Measurements from ENCODE around the gene GRB7.

The GRB7 gene

DNA sequence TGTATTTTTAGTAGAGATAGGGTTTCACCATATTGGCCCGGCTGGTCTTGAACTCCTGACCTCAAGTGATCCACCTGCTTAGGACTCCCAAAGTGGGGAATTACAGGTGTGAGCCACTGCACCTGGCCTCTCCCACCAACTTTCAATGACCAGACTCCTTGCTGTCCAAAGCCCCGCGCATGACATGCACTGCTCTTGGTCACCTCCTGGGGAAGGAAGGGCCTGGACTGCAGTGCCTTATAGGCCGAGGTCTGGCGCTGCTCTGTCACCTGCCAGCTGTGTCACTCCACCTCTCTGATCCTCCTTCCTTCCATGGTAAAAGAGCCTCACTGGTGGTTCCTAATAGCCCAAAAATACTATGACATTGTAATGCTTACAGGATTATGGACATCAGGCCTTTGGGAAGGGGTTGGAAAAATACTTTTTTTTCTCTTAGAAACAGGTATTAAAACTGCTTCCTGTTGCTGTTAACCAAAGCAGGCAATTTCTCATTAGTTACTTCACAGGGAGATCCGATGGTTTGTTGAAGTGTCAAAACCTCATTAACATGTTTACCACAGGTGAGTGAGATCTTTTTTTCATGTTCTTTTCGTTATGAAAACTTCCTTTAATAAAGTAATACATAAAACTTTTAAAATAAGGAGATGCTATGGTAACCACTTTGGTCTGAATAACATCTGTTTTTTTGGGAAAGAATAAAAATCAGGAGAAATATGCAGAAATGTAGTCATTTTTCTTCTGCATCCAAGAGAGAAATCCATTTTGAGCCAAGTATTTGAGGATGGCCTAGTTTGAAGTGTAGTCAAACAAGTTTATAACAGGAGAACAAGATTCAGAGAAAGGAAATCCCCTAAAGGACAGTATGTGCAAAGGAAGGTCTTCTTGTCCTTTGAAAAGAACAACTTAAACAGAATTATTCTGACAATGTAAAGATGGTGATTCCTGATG lies 35.5 kb downstream of the GRB7 start:
- DNase-seq (ENCODE audit: low read depth) = no peak

- DNase-seq (ENCODE audit: low read depth) = no peak
These were observed 36.3 kb downstream of the GRB7 start for GRCh38 chr17:39774047-39774446.

GRCh38 chr17:39775031-39775430 lies 37.3 kb downstream of the GRB7 start:
- no peak for DNase-seq (ENCODE audit: low read depth)

- no peak for DNase-seq (ENCODE audit: low read depth)
These were observed 38.5 kb downstream of the GRB7 start for GRCh38 chr17:39776252-39776651.

DNA sequence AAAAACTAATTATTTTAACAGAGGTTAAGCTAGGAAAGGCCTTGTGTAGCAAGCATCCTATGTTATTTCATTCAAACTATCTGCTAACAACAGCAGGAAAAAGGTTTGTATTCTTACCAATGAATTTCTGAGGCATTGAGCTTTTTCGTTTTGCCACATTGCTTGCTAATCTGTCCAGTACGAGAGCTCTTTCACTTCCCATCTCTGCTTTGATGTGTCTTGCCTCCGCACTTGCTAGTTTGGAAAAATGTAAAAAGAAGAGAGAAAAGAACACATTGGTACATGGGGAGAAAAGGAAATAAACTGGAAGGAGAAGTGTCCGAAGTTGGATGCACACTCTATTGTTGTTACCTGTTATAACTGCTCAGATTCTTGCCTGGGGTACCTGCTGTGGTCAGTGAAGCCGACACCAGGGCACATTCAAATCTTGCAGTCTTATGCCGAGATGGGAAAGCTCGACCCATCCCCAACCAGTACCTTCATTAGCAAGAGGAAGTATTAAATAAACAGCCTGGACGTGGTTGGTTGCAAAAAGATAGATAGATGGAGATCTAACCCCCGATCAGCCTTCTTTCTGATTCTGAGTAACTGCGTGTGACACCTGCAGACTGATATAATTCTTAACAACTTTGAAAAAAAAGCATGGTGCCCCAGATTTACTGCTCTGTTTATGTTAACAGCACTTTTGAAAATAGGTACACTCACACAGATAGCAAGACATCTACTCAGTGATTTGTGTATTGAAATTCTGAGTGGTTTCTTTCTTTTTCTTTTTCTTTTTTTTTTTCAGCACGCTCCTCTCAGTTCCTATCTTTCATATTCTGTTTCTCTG lies 40.0 kb downstream of the GRB7 start:
- DNase-seq (ENCODE audit: low read depth) = no peak

- no peak for DNase-seq (ENCODE audit: low read depth)
These were observed 43.5 kb downstream of the GRB7 start for GRCh38 chr17:39781031-39781860.

GRCh38 chr17:39781861-39782213 lies 44.1 kb downstream of the GRB7 start:
- no peak for DNase-seq (ENCODE audit: low read depth)

DNA sequence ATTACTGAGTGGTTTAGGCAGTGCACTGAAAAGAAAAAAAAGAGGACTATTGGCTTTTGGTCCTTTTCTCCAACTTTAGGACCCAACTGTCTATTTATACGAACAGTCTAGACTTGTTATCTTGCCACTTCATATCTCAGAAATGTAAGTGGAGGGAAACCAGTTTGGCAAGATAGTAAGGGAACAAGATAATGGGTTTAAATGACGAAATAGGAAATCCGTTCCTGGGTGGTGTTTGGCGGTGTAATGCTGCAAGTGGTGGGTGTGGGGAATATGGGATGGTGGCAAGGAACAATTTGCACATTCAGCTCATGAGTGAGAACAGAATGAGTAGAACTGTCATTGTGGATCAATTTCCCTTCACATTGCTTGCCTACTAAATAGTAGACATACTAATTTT lies 44.7 kb downstream of the GRB7 start:
- no peak for DNase-seq (ENCODE audit: low read depth)

DNA sequence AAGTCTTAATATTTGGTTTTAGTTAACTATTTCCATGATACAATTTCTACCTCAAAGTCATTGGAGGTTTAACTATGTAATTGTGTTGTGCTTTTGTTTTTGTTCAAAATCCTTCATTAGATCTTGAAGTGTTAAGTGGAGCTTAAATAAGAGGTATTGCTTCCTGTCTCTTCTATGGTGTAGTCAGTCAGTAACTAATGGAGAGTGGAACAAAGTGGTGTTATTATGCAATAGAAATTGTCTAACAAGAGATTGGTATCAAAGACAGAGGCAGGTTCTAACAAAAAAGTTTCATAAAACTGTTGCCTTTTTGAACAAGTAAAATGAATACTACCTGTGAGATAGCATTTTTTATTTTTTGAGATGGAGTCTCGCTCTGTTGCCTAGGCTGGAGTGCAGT lies 45.2 kb downstream of the GRB7 start:
- no peak for DNase-seq (ENCODE audit: low read depth)

GRCh38 chr17:39787041-39787440 lies 49.3 kb downstream of the GRB7 start:
- no peak for DNase-seq (ENCODE audit: low read depth)

DNA sequence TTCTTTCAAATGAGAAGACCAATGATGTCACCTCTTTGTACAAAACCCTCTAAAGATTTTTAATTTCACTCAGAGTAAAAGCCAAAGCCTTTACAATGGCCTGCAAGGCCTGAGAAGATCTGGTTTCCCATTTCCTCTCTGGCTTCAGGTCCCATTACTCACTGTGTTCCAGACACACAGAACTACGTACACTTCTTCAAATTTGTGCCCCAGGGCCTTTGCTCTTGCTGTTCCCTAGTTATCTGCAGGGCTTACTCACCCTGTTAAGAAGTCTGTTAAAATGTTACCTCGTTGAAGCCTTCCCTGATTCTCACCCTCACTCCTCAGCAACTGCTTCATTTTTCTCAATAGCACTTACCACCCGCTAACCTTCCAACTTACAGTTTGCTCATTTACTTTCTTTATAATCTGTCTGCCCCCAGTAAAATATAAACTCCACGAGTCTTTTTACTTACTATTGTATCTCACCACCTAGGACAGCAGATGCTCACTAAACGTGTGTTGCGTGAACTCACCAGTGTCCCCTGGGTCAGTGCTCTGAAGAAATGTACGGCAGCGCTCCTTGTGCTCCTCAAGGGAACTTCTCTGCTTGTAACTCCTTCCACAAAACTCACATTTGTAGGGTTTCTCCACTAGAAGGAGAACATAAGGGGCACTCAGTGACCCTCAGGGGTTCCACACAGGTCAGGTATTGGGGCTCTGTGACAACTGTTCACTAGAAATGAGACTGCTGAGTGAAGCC lies 50.2 kb downstream of the GRB7 start:
- DNase-seq (ENCODE audit: low read depth) = no peak

- DNase-seq (ENCODE audit: low read depth) = no peak
These were observed 53.6 kb downstream of the GRB7 start for GRCh38 chr17:39791111-39791992.

DNA sequence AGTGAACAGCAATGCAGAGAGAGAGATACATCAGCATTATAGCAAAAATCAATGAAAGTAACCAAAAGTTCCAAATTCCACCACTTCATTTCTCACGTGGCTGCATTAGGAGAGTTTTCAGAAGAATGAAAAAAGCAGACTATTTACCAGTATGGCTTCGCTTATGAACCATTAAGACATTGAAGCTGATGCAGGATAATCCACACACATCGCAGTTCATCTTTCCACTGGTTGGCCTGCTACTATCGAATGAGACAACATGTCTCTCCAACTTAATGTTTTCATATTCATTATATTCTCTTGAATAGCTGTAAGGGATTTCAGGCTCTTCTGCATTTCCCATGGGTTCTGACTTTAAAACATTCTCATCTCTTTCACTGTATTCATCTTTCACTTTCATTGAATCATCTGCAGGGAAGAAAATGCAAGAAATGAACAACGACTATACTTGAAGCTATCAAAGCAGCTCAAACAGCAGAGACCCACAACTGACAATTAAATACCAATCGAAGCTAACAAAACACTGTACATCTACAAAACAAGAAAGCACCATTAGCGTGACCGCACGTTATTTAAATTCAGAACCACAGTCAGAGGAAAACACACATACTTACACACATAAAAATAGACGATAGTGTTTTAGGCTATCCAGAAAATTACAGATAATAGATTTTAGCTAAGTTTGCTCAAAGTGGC lies 54.9 kb downstream of the GRB7 start:
- no peak for DNase-seq (ENCODE audit: low read depth)

GRCh38 chr17:39793301-39793872 lies 55.6 kb downstream of the GRB7 start:
- DNase-seq (ENCODE audit: low read depth) = no peak

DNA sequence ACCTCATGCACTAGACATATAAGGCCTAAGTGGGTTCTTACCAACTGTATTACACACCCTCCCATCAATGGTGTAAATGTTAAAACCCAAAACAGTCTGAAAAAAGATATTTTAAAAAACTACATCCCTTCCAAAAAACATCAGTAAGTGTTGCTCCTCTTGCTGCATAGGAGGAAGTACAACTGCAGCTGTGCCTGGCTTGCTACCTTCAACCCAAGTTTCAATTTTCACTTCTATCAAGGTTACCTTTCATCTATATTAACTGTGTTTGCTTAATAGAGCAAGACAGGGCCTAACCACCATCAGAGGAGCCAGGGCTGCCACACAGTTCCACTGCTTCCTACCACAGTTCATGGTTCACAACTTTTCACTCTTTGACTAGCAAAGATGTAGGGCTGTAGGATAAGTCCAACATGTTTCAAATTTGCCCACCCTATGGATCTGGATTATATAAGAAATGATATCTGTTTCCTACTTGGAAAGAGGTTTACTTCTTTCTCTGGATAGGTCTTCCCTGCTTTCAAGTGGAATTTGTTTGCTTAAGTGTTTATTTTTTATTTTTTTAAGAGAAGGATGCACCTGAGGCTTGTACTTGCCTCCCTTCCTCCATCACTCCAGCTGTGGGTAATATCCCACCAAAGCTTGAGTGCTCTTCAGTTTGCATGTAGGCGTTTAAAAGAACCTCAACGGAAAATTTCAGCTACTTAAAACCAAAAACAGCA lies 56.7 kb downstream of the GRB7 start:
- DNase-seq (ENCODE audit: low read depth) = no peak
